Neuronal stem cell (in vitro differentiated cells): ENCODE results near the gene GLI3.

ENCODE experiments used
- DNase-seq: peaks from one replicate; pipeline ENCODE4 v3.0.0-alpha.2; 2013; ENCODE audit warnings: low spot score
- H2AFZ ChIP-seq: one replicate; pipeline ENCODE4 v1.6.1; 2013; ENCODE audit warnings: mild to moderate bottlenecking, low read length, inconsistent platforms
- H2AK5ac ChIP-seq: 2 replicates; pipeline ENCODE4 v1.6.1; 2013; ENCODE audit warnings: low read depth, mild to moderate bottlenecking, inconsistent platforms, low read length, moderate library complexity, mixed read lengths
- H2BK120ac ChIP-seq: 2 replicates; pipeline ENCODE4 v1.6.1; 2013; ENCODE audit warnings: low read depth, mild to moderate bottlenecking, inconsistent platforms, low read length, moderate library complexity, mixed read lengths
- H2BK12ac ChIP-seq: one replicate; pipeline ENCODE4 v1.6.1; 2013; ENCODE audit warnings: low read length, inconsistent platforms
- H2BK15ac ChIP-seq: 2 replicates; pipeline ENCODE4 v1.6.1; 2013; ENCODE audit warnings: mild to moderate bottlenecking, low read length, inconsistent platforms, mixed read lengths
- H2BK5ac ChIP-seq: one replicate; pipeline ENCODE4 v1.6.1; 2013; ENCODE audit warnings: inconsistent platforms, mild to moderate bottlenecking, low read length, moderate library complexity
- H3K14ac ChIP-seq: one replicate; pipeline ENCODE4 v1.6.1; 2013; ENCODE audit warnings: low read length, inconsistent platforms
- H3K18ac ChIP-seq: 2 replicates; pipeline ENCODE4 v1.6.1; 2013; ENCODE audit warnings: low read length, inconsistent platforms
- H3K23ac ChIP-seq: 2 replicates; pipeline ENCODE4 v1.6.1; 2013; ENCODE audit warnings: low read depth, mild to moderate bottlenecking, mixed read lengths, low read length, inconsistent platforms; ENCODE audit not compliant: poor library complexity
- H3K27ac ChIP-seq: replicated peaks from 3 replicates; pipeline ENCODE4 v1.5.1; 2013; ENCODE audit warnings: low read length, inconsistent platforms
- H3K27me3 ChIP-seq, 3 experiments: 2 replicates each; pipeline ENCODE4 v1.6.1; 2013; ENCODE audit warnings: low read length in 3 of 3, mild to moderate bottlenecking in 2 of 3, inconsistent platforms in 1 of 3, low read depth in 1 of 3, mixed read lengths in 1 of 3, moderate library complexity in 1 of 3; ENCODE audit not compliant: control insufficient read depth in 3 of 3, insufficient read depth in 3 of 3
- H3K36me3 ChIP-seq, 2 donors: replicated peaks in 1 of 2; 2 replicates each; pipeline ENCODE4 v1.6.1; 2013; ENCODE audit warnings: low read length in 2 of 2; ENCODE audit not compliant: control insufficient read depth in 2 of 2, insufficient read depth in 2 of 2
- H3K4ac ChIP-seq: 2 replicates; pipeline ENCODE4 v1.6.1; 2013; ENCODE audit warnings: inconsistent platforms, mild to moderate bottlenecking, low read length, moderate library complexity
- H3K4me1 ChIP-seq, 2 donors: 1 replicate in 1 of 2; 2 replicates in 1 of 2; pipeline ENCODE4 v1.6.1; 2013; ENCODE audit warnings: low read length in 2 of 2, low read depth in 1 of 2; ENCODE audit not compliant: control insufficient read depth in 2 of 2, insufficient read depth in 1 of 2
- H3K4me2 ChIP-seq: one replicate; pipeline ENCODE4 v1.6.1; 2013; ENCODE audit warnings: mild to moderate bottlenecking, low read length, inconsistent platforms; ENCODE audit not compliant: insufficient read depth, poor library complexity, severe bottlenecking
- H3K4me3 ChIP-seq, 2 donors: 2 replicates each; pipeline ENCODE4 v1.5.1; 2013; ENCODE audit warnings: low read length in 2 of 2, mild to moderate bottlenecking in 2 of 2, inconsistent platforms in 1 of 2, moderate library complexity in 1 of 2
- H3K79me1 ChIP-seq: one replicate; pipeline ENCODE4 v1.6.1; 2013; ENCODE audit warnings: low read depth, mild to moderate bottlenecking, inconsistent platforms, low read length, moderate library complexity
- H3K9ac ChIP-seq: one replicate; pipeline ENCODE4 v1.6.1; 2013; ENCODE audit warnings: mild to moderate bottlenecking, low read depth, low read length, inconsistent platforms; ENCODE audit not compliant: poor library complexity
- H3K9me3 ChIP-seq, 2 donors: replicated peaks in 1 of 2; 2 replicates each; pipeline versions ENCODE3 to v1.6.1; 2013; ENCODE audit warnings: low read length in 2 of 2, mild to moderate bottlenecking in 2 of 2, inconsistent platforms in 1 of 2, low read depth in 1 of 2, mixed read lengths in 1 of 2, moderate library complexity in 1 of 2; ENCODE audit not compliant: control insufficient read depth in 2 of 2, insufficient read depth in 1 of 2
- H4K8ac ChIP-seq: one replicate; pipeline ENCODE4 v1.6.1; 2013; ENCODE audit warnings: low read depth, mild to moderate bottlenecking, inconsistent platforms, low read length, moderate library complexity
- H4K91ac ChIP-seq: one replicate; pipeline ENCODE4 v1.6.1; 2013; ENCODE audit warnings: low read length, low read depth, mild to moderate bottlenecking, inconsistent platforms; ENCODE audit not compliant: poor library complexity
- WGBS, 2 donors: extraction: QIAGEN DNeasy Blood & Tissue Kit; methylation state at CpG; one replicate each; pipeline ENCODE4 v1.1.7; 2013; ENCODE audit warnings: missing lambda C conversion rate in 2 of 2, mixed read lengths in 1 of 2; ENCODE audit not compliant: insufficient read length in 2 of 2, insufficient replicate concordance in 1 of 2; ENCODE audit errors: extremely low coverage in 2 of 2; 5-methylcytosine and 5-hydroxymethylcytosine counted together

The GLI3 gene

GRCh38 chr7:42137941-42138340 is 99.1 kb downstream of the GLI3 start:
- no peak overlapping the region for H2BK12ac ChIP-seq
- H3K18ac ChIP-seq = no peak overlapping the region
- peaks cover 9 to 65% of the 10 kb centered on the region in 2 donors for H3K36me3 ChIP-seq
- H3K4me3 ChIP-seq = no peak overlapping the region
- no peak overlapping the region for H3K4ac ChIP-seq
- no peak overlapping the region for H3K4me2 ChIP-seq
- no peak overlapping the region for H4K91ac ChIP-seq
- WGBS, 2 donors = no CpG with 5 or more reads among the region's 4 CpGs
- no peak for DNase-seq
- no peak overlapping the region for H3K9ac ChIP-seq
- peaks cover 13 to 17% of the 10 kb centered on the region in 2 donors for H3K4me1 ChIP-seq
- peaks cover 7% of the 10 kb centered on the region for H3K79me1 ChIP-seq
- no peak overlapping the region for H2AFZ ChIP-seq
- H3K9me3 ChIP-seq = peaks cover 0 to 4% of the 10 kb centered on the region in 2 donors
- no peak overlapping the region for H2BK15ac ChIP-seq
- H2AK5ac ChIP-seq = no peak overlapping the region
- no peak overlapping the region for H4K8ac ChIP-seq
- no peaks in the 10 kb centered on the region for H3K27me3 ChIP-seq
- no peak overlapping the region for H2BK5ac ChIP-seq
- H3K27ac ChIP-seq = no peak overlapping the region
- H2BK120ac ChIP-seq = no peak overlapping the region
- H3K23ac ChIP-seq = no peak overlapping the region
- H3K14ac ChIP-seq = no peak overlapping the region

- Histone ChIP-seq H3K4me1 (peaks cover 13 to 16% of the 10 kb centered on the region in 2 donors), H3K23ac (no peak overlapping the region), H3K18ac (no peak overlapping the region), H2BK120ac (no peak overlapping the region), H3K9ac (no peak overlapping the region), H2AFZ (no peak overlapping the region), H3K27me3 (no peaks in the 10 kb centered on the region), H4K91ac (no peak overlapping the region), H2AK5ac (no peak overlapping the region), H3K36me3 (peaks cover 9 to 63% of the 10 kb centered on the region in 2 donors), H2BK5ac (no peak overlapping the region), H3K27ac (no peak overlapping the region), H3K4me3 (no peak overlapping the region), H4K8ac (no peak overlapping the region), H2BK15ac (no peak overlapping the region), H3K4ac (no peak overlapping the region), H3K4me2 (no peak overlapping the region), H2BK12ac (no peak overlapping the region), H3K79me1 (peaks cover 7% of the 10 kb centered on the region), H3K9me3 (peaks cover 0 to 4% of the 10 kb centered on the region in 2 donors), H3K14ac (no peak overlapping the region)
- DNase-seq = no peak
- WGBS, 2 donors = no CpG with 5 or more reads among the region's 3 CpGs
Measured at GRCh38 chr7:42137431-42137830, 99.6 kb downstream of the GLI3 start.

- Histone ChIP-seq H2BK120ac (no peak overlapping the region), H3K27ac (no peak overlapping the region), H3K27me3 (no peaks in the 10 kb centered on the region), H3K23ac (no peak overlapping the region), H3K36me3 (peaks cover 3 to 57% of the 10 kb centered on the region in 2 donors), H2BK15ac (no peak overlapping the region), H3K9me3 (peaks cover 0 to 11% of the 10 kb centered on the region in 2 donors), H2BK12ac (no peak overlapping the region), H3K4me3 (no peak overlapping the region), H2BK5ac (no peak overlapping the region), H2AFZ (no peak overlapping the region), H4K91ac (no peak overlapping the region), H3K18ac (no peak overlapping the region), H4K8ac (no peak overlapping the region), H3K9ac (no peak overlapping the region), H3K79me1 (peaks cover 3% of the 10 kb centered on the region), H3K4ac (no peak overlapping the region), H3K4me2 (no peak overlapping the region), H3K4me1 (peaks cover 13 to 16% of the 10 kb centered on the region in 2 donors), H2AK5ac (no peak overlapping the region), H3K14ac (no peak overlapping the region)
- no peak for DNase-seq
- WGBS, 2 donors = no CpG with 5 or more reads among the region's 1 CpG
Measured at GRCh38 chr7:42135728-42136127, 101.3 kb downstream of the GLI3 start.

- no peak overlapping the region for H3K27ac ChIP-seq
- no peaks in the 10 kb centered on the region for H3K27me3 ChIP-seq
- H4K8ac ChIP-seq = no peak overlapping the region
Measured at GRCh38 chr7:42134276-42134876, 102.6 kb downstream of the GLI3 start.

More at GRCh38 chr7:42134276-42134876, 102.6 kb downstream of the GLI3 start:
- Histone ChIP-seq H4K91ac (no peak overlapping the region), H2BK12ac (no peak overlapping the region), H3K18ac (no peak overlapping the region), H3K14ac (no peak overlapping the region), H3K23ac (no peak overlapping the region), H3K9me3 (peaks cover 0 to 21% of the 10 kb centered on the region in 2 donors), H2BK120ac (no peak overlapping the region), H2AK5ac (no peak overlapping the region), H2BK15ac (no peak overlapping the region), H3K4me1 (peaks cover 13 to 15% of the 10 kb centered on the region in 2 donors), H2AFZ (no peak overlapping the region), H3K9ac (no peak overlapping the region), H3K36me3 (peaks cover 0 to 54% of the 10 kb centered on the region in 2 donors), H3K79me1 (peaks cover 3% of the 10 kb centered on the region), H3K4ac (no peak overlapping the region), H3K4me3 (no peak overlapping the region), H2BK5ac (no peak overlapping the region), H3K4me2 (no peak overlapping the region)
- DNase-seq = no peak
- no CpG with 5 or more reads among the region's 10 CpGs for WGBS, 2 donors
